Iris pigment epithelial cell (primary cell): ENCODE data around the gene CAP1.
A peak's percentile ranks its signal among the peaks of the same experiment; 100 is the strongest.
"Not testable (repeated sequence)": the region's sequence is repeated elsewhere in the genome, so short reads cannot be mapped to it uniquely, and the experiment has no call there.

Experiments
- DNase-seq: peaks from one replicate; pipeline ENCODE4 v3.0.0-alpha.2; 2011; ENCODE audit warnings: low read depth

The CAP1 gene

DNA sequence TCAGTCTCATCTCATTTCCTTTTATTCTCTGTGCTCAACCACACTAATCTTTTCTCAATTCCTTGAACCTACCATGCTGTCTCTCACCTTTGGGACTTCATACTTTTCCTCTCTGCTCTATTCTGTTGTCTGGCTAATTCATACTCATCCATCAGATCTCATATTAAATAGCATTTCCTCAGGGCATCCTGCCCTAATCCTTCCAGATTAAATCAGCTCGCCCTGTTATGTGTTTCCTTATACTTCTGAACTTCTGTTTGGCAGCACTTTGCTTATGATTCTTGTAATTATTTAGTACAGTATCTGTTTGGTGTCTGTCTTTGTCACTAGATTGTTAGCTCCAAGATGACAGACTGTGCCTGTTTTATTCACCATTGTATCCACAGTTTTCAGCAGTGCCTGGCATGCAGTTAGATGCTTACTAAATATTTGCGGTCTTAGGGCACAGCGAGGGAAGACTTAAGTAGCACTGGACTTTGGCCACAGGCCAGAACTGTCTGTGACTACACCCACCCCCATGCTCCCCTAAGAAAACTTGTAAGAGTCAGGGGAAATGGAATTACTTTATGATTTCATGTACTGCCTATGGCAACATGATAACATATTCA, 9.9 kb upstream of the CAP1 start:
- peak; percentile 72 for DNase-seq

DNA sequence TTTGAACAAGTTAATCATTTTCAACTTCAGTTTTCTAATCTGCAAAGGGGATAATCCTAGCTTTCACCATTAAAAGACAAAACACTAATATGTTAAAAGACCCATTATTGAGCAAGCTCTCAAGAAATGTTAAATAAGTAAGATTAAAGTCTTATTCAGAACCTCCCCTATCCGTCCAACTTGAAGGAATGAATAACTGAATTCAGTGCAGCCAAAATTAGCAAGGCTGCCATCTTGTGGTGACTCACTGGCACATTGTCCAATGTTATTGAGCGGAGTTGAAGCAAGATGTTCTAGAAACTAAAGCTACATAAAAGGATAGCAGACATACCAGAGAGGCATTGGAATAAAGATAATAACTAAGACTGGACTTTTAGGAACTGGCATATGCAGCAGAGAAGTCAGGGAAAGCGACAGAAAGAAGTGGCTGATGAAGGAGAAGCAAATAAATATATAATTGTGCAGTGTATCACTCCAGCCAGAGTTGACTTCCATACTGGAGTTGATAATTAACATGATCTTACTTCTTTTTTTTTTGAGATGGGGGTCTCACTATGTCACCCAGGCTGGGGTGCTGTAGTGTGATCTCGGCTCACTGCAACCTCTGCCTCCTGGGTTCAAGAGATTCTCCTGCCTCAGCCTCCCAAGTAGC, 8.2 kb upstream of the CAP1 start:
- peak; percentile 77 for DNase-seq

- no peak for DNase-seq
Measured at GRCh38 chr1:40034869-40035268, 5.7 kb upstream of the CAP1 start.

DNA sequence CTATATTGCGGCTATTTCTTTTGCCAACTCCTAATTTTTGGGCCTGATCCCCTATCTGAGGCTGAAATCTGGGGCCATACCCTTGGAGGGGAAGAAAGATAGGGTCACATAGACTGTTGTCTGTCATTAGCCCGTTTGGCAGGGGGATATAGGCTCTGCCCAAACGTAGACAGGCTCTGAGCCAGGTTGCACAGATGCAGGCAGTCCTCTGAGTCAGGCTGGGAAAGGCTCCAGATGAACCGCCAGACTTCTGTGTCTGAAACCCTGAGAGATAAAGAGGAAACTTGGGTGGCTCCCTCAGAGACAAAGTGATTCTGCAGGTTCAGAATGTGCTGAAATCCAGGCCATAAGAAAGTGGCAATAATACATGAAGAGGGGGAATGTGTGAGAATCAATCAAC, 4.0 kb upstream of the CAP1 start:
- peak; percentile 90 for DNase-seq

DNA sequence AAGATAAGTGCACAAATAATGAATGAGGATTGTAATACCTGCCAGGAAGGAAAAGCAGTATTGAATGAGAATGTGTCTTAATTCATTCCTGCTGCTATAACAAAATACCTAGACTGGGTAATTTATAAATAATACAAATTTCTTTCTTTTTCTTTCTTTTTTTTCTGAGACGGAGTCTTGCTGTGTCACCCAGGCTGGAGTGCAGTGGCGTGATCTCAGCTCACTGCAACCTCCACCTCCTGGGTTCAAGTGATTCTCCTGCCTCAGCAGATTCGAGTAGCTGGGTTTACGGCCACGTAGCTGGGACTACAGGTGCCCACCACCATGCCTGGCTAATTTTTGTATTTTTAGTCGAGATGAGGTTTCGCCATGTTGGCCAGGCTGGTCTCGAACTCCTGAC, 3.3 kb upstream of the CAP1 start:
- not testable (repeated sequence) for DNase-seq

DNA sequence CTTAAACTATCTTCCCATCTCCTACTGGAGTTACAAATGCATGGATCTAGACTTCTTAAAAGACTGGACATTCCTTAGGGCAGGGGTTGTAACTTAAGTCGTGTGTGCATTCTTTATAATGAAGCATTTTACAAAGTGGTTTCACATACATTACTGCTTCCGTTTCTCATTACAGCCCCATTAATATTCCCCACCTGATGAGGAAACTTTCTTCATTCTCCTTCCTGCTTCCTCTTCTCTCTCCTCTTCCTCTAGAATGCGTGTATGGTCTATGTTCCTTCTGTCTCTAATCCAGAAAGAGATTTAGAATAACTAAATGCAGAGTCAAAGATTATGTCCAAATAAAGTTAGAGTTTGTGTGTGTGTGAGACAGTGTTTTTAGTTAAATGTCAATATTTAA, 1.8 kb upstream of the CAP1 start:
- no peak for DNase-seq

- no peak for DNase-seq
Measured at GRCh38 chr1:40039245-40039756, 1.2 kb upstream of the CAP1 start.

GRCh38 chr1:40039757-40040510, 595 bp upstream of the CAP1 start:
- DNase-seq: peak; percentile 86

GRCh38 chr1:40041466-40041838, 923 bp downstream of the CAP1 start:
- DNase-seq: no peak

DNA sequence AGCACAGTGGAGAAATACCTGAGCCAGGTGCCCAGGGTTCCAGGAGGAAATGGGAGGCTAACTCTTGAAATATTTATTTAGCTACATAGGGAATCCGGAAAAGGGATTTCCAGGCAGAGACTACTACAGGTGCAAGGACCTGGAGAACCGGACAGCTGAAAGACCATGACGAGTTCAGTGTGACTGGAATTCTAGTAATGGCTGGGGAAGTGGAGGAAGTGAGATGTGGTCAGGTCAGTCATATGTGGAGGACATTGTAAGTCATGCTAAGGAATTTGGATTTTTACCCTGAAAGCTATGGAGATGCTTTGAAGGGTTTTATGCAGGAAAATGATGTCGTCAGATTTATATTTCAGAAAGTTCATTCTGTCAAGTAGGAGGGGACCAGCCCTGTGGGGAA, 1.8 kb downstream of the CAP1 start:
- peak; percentile 41 for DNase-seq

GRCh38 chr1:40044110-40044509, 3.6 kb downstream of the CAP1 start:
- peak; percentile 62 for DNase-seq

DNA sequence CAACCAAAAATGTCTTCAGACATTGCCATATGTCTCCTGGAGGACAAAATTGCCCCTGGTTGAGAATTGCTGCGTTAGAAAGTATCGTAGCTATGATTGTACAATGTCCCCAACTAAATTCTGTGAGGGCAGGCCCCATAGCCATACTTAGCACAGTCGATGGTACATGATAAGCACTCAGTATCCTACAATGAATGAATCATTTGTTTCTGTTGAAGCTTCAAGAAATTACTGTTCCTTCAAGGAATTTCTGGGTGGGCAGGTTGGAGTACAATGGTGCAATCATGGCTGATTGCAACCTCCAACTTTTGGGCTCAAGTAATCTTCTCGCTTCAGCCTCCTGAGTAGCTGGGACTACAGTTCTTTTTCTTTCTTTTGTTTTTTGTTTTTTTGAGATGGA, 4.7 kb downstream of the CAP1 start:
- DNase-seq: peak; percentile 73

- DNase-seq: no peak
Measured at GRCh38 chr1:40045766-40046165, 5.2 kb downstream of the CAP1 start.

DNA sequence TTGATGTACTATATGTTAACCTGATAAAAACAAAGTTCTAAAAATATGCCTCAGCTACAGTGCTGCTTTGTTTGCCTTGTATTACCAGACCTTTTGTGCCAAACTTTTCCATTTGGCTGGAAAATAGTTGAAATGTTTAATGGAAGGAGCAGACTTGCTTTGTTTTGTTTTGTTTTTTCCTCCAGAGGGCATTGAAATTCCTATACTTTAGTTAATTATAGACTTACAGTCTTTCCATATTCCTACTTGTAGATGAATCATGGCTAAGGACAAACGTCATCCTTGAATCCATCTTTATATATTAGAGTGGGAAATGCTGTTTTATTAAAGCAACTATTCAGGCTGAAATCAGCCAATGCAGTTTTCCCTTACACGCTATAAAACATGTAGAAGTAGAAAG, 6.7 kb downstream of the CAP1 start:
- DNase-seq: no peak

GRCh38 chr1:40047769-40048168, 7.2 kb downstream of the CAP1 start:
- no peak for DNase-seq

DNA sequence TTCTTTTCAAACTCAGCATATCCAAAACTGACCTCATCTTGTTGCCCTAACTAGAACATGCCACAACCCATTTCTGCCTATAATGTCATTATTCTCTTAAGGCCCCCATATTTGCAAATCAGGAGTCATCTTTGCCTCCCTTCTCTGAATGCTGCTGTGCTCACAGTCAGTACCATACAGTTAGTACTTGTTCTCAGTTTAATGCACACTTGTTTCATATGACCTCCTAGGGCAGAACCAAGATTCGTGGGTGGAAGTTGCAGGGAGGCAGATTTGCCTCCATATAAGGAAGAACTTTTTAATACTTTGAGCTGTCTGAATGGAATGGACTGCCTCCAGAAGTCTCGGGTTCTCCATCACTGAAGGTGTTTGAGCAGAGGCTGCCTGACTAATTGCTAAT, 9.2 kb downstream of the CAP1 start:
- peak; percentile 48 for DNase-seq

- DNase-seq: no peak
Measured at GRCh38 chr1:40050863-40051262, 10.3 kb downstream of the CAP1 start.

DNA sequence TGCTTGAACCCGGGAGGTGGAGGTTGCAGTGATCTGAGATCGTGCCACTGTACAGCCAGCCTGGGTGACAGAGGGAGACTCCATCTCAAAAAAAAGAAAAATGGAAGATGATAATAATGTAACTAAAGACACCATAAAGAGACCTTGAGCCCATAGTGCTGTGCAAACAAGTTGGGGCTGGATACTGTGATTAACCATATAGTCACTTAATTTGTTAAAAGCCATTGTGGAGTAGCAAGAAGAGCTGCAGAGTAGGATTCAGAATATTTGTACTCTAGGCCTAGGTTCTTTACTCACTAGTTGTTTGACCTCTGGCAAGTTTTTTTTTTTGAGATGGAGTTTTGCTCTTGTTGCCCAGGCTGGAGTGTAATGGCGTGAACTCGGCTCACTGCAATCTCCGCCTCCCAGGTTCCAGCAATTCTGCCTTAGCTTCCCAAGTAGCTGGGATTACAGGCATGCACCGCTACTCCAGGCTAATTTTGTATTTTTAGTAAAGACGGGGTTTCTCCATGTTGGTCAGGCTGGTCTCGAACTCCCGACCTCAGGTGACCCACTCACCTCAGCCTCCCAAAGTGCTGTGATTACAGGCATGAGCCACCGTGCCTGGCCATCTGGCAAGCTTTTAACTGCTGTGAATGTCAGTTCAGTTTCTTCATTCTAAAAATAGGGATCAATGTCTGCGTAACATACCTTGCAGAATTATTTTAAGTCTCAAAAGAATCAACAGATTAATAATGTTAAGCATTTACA, 12.8 kb downstream of the CAP1 start:
- no peak for DNase-seq

DNA sequence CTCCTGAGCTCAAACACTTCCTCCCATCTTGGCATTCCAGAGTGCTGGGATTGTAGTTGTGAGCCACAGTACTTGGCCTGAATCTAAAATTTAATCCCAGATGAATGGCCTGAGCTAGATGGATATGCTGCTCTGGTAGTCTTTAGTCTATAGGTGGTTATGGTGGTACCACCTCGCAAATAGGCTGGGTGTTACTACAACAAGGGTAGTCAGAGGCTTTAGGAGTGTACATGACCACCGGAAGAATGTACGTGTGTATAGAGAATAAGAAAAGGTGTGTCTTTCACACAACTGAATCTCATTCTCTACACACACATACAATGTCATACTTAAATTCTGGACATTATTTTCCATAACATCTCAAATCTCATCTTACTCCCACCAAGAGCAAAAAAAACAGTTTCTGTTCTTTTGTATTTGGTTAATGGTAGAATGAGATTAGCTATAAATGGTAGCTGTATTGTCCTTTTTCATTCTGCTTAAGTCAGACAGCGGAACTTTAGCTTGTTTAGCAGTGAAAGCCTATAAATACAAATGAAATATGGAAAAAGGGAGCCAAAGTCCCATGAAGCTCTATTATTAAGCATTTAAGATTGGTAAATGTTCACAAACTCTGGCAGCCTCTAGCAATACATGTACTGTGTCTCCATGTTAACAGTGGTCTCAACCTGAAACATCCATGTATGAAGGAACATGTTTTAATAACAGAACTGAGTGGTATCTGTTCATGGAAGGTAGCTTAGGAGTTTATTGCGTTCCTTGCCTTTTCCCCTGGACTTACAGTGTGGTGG, 16.2 kb downstream of the CAP1 start:
- no peak for DNase-seq

GRCh38 chr1:40057310-40058030, 16.9 kb downstream of the CAP1 start:
- DNase-seq: no peak

DNA sequence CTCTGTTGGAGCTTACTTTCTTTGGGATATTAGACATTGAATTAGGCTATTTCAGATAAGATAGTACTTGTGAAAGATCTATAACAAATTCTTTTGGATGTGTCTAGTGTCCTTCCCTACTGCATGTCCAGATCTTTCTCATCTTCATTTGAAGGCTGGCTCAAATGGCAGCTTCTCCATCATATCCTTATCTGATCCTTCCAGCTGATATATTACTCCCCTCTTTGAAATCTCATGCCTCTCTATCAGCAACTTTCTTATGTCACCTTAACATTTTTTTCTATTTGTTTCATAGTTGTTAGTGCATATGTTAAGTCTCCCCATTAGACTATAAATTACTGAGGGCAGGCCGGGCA, 17.5 kb downstream of the CAP1 start:
- DNase-seq: no peak
